Measurements from ENCODE around the gene HIGD1B.

- TF ChIP-seq EZH2 (IDR thresholded peaks at IDR 0.05) = no peak
- no peak for TF ChIP-seq POLR2AphosphoS5 (IDR thresholded peaks at IDR 0.05; ENCODE audit: borderline replicate concordance, low read depth, low read length)
- TF ChIP-seq FOXP2 (optimal IDR thresholded peaks at IDR 0.05; ENCODE audit: control extremely low read depth, extremely low read length, insufficient read depth) = no peak
Measured at GRCh38 chr17:44831371-44831770, 16.3 kb upstream of the HIGD1B start.
